ENCODE results near the gene JAGN1. TPM values are rescaled to one million over a fixed set of nuclear protein-coding genes. Genes with fewer than 3 reads are reported as not detected.
"Not testable (repeated sequence)": the region's sequence is repeated elsewhere in the genome, so short reads cannot be mapped to it uniquely, and the experiment has no call there.

The JAGN1 gene
- total RNA-seq, 1 donor from 2014 or later: 40.4 TPM

GRCh38 chr3:9899289-9899791, 8.9 kb downstream of the JAGN1 start:
- peak overlapping the region; percentile 25 for H3K4me3 Mint-ChIP-seq
- peaks cover 37% of the 10 kb centered on the region for H3K4me1 Mint-ChIP-seq (ENCODE audit: unreplicated experiment)
- no peaks in the 10 kb centered on the region for H3K36me3 Mint-ChIP-seq
- H3K27me3 Mint-ChIP-seq: no peaks in the 10 kb centered on the region
- no peaks in the 10 kb centered on the region for H3K9me3 Mint-ChIP-seq
- TF ChIP-seq, protein P1, sequence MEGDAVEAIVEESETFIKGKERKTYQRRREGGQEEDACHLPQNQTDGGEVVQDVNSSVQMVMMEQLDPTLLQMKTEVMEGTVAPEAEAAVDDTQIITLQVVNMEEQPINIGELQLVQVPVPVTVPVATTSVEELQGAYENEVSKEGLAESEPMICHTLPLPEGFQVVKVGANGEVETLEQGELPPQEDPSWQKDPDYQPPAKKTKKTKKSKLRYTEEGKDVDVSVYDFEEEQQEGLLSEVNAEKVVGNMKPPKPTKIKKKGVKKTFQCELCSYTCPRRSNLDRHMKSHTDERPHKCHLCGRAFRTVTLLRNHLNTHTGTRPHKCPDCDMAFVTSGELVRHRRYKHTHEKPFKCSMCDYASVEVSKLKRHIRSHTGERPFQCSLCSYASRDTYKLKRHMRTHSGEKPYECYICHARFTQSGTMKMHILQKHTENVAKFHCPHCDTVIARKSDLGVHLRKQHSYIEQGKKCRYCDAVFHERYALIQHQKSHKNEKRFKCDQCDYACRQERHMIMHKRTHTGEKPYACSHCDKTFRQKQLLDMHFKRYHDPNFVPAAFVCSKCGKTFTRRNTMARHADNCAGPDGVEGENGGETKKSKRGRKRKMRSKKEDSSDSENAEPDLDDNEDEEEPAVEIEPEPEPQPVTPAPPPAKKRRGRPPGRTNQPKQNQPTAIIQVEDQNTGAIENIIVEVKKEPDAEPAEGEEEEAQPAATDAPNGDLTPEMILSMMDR (conservative IDR thresholded peaks at IDR 0.05): no peak
- peak overlapping the region; percentile 69 for H3K27ac Mint-ChIP-seq
- no peak for DNase-seq (ENCODE audit: extremely low spot score, unreplicated experiment)

- Mint-ChIP-seq H3K4me3 (peak overlapping the region; percentile 43), H3K4me1 (ENCODE audit: unreplicated experiment) (peaks cover 34% of the 10 kb centered on the region)
- H3K27me3 Mint-ChIP-seq; H3K9me3 Mint-ChIP-seq; DNase-seq (ENCODE audit: extremely low spot score, unreplicated experiment); H3K27ac Mint-ChIP-seq; H3K36me3 Mint-ChIP-seq: not testable (repeated sequence)
These were observed 10.6 kb downstream of the JAGN1 start for GRCh38 chr3:9900965-9901415.

DNA sequence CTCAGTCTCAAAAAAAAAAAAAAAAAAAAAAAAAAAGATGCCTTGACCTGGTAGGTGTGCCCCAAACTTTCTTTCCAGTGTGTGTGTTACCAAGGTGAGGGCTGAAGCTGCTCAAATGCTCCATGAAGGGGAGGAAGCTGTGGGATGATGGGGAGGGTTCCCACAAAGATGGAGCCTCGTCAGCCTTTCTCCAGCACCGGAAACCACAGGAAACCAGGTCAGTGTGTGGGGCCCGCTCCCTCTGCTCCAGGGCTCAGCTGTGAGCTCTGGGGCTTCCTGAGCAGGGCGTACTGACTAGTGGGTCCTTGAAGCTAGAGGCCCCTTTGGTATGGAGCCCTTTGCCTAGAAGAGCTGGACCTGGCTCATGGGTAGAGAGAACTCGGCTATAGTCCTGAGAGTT, 11.6 kb downstream of the JAGN1 start:
- TF ChIP-seq, protein P1 (conservative IDR thresholded peaks at IDR 0.05): no peak
- H3K4me1 Mint-ChIP-seq (ENCODE audit: unreplicated experiment): peaks cover 34% of the 10 kb centered on the region
- no peaks in the 10 kb centered on the region for H3K9me3 Mint-ChIP-seq
- peak overlapping the region; percentile 85 for H3K4me3 Mint-ChIP-seq
- peak overlapping the region; percentile 81 for H3K27ac Mint-ChIP-seq
- no peaks in the 10 kb centered on the region for H3K27me3 Mint-ChIP-seq
- H3K36me3 Mint-ChIP-seq: no peaks in the 10 kb centered on the region
- no peak for DNase-seq (ENCODE audit: extremely low spot score, unreplicated experiment)

GRCh38 chr3:9902372-9903237, 12.2 kb downstream of the JAGN1 start, which contains the start of gene IL17RE:
Gene IL17RE, plus strand, starts transcription at chr3:9902848. Its CDS starts 85 bp downstream, at chr3:9902933.
- Mint-ChIP-seq H3K27ac (peak within 1 kb of the TSS; percentile 81), H3K36me3 (no peaks in the 10 kb centered on the region), H3K4me1 (ENCODE audit: unreplicated experiment) (peaks cover 34% of the 10 kb centered on the region), H3K9me3 (no peaks in the 10 kb centered on the region), H3K4me3 (peak within 1 kb of the TSS; percentile 85), H3K27me3 (no peaks in the 10 kb centered on the region)
- TF ChIP-seq, protein P1 (conservative IDR thresholded peaks at IDR 0.05): no peak
- DNase-seq (ENCODE audit: extremely low spot score, unreplicated experiment): no peak

DNA sequence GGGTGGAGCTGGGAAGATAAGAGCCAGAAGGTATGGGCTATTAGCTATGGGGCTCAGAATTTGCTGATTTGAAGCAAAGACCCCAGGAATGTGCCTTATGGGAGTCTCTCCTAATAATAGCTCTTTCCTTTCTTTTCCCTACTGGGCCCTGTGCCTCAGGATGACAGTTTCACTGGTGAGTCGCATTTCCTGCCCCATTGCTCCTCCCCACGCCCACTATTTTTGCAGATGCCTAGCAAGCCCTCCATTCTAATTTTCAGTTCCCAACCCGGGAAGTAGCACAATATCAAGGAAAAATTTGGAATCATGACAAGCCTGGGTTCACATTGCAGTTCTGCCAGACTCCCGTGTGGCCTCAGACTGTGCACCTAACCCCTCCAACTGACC, 12.8 kb downstream of the JAGN1 start:
- Mint-ChIP-seq H3K9me3 (no peaks in the 10 kb centered on the region), H3K4me3 (peak overlapping the region; percentile 85), H3K4me1 (ENCODE audit: unreplicated experiment) (peaks cover 30% of the 10 kb centered on the region), H3K36me3 (no peaks in the 10 kb centered on the region), H3K27me3 (no peaks in the 10 kb centered on the region), H3K27ac (peak overlapping the region; percentile 66)
- DNase-seq (ENCODE audit: extremely low spot score, unreplicated experiment): no peak
- TF ChIP-seq, protein P1 (conservative IDR thresholded peaks at IDR 0.05): no peak

DNA sequence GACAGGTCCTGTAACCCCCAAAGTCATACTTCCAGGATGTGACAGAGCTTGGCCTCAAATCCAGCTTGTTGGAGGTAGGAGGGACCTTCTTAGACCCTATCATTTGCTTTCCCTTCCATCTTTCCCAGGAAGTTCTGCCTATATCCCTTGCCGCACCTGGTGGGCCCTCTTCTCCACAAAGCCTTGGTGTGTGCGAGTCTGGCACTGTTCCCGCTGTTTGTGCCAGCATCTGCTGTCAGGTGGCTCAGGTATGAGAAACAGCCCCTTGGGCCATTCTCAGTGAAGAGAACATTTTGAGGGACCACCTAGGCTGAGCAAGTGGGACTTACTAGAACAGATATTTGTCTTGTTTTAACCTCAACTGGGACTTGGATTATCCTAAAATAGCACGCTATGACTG, 13.5 kb downstream of the JAGN1 start:
- no peaks in the 10 kb centered on the region for H3K27me3 Mint-ChIP-seq
- H3K4me3 Mint-ChIP-seq: peak overlapping the region; percentile 85
- H3K36me3 Mint-ChIP-seq: no peaks in the 10 kb centered on the region
- DNase-seq (ENCODE audit: extremely low spot score, unreplicated experiment): no peak
- peak overlapping the region; percentile 66 for H3K27ac Mint-ChIP-seq
- TF ChIP-seq, protein P1 (conservative IDR thresholded peaks at IDR 0.05): no peak
- H3K4me1 Mint-ChIP-seq (ENCODE audit: unreplicated experiment): peaks cover 23% of the 10 kb centered on the region
- H3K9me3 Mint-ChIP-seq: no peaks in the 10 kb centered on the region
